DOHH2 (cell line): ENCODE data around the gene LRRC51.

Source experiments
- CTCF ChIP-seq: fragments of 200-600 bp; sonication (generic); IDR thresholded peaks from one replicate; pipeline ENCODE4 v1.5.1; 2014; ENCODE audit warnings: antibody characterized with exemption, mild to moderate bottlenecking, low read depth, low read length; ENCODE audit not compliant: poor library complexity, severe bottlenecking
- EZH2phosphoT487 ChIP-seq: fragments of 200-600 bp; sonication (generic); IDR thresholded peaks from 2 replicates; pipeline ENCODE4 v1.6.1; 2017; ENCODE audit warnings: borderline replicate concordance, mild to moderate bottlenecking, antibody characterized with exemption, low read length, moderate library complexity, mixed read lengths

GRCh38 chr11:72111300-72112142 lies 30.9 kb downstream of the LRRC51 start:
- TF ChIP-seq CTCF: no peak
- TF ChIP-seq EZH2phosphoT487: no peak
